H9 (cell line): ENCODE data around the gene NT5C3B. TPM values are rescaled to one million over a fixed set of nuclear protein-coding genes. Genes with fewer than 3 reads are reported as not detected.

Experiments
- DNase-seq: peaks from one replicate; pipeline ENCODE4 v3.0.0-alpha.2; 2017
- H2AFZ ChIP-seq: one replicate; pipeline ENCODE4 v1.6.1; 2013; ENCODE audit warnings: mild to moderate bottlenecking, low read length, control low read depth, moderate library complexity
- H2AK5ac ChIP-seq: 2 replicates; pipeline ENCODE4 v1.6.1; 2013; ENCODE audit warnings: low read length, control low read depth, mixed read lengths; ENCODE audit not compliant: insufficient read length
- H2BK120ac ChIP-seq: one replicate; pipeline ENCODE4 v1.6.1; 2013; ENCODE audit warnings: low read depth, mild to moderate bottlenecking, low read length, control low read depth, inconsistent platforms; ENCODE audit not compliant: poor library complexity, severe bottlenecking
- H2BK12ac ChIP-seq: 2 replicates; pipeline ENCODE4 v1.6.1; 2013; ENCODE audit warnings: low read length, control low read depth, mixed read lengths, low read depth; ENCODE audit not compliant: insufficient read length
- H2BK15ac ChIP-seq: 2 replicates; pipeline ENCODE4 v1.6.1; 2013; ENCODE audit warnings: low read depth, low read length, control low read depth
- H2BK20ac ChIP-seq: one replicate; pipeline ENCODE4 v1.6.1; 2013; ENCODE audit warnings: low read depth, mild to moderate bottlenecking, low read length, control low read depth, inconsistent platforms; ENCODE audit not compliant: poor library complexity, severe bottlenecking
- H2BK5ac ChIP-seq: 2 replicates; pipeline ENCODE4 v1.6.1; 2013; ENCODE audit warnings: low read length, control low read depth, mixed read lengths; ENCODE audit not compliant: insufficient read length
- H3K14ac ChIP-seq: 2 replicates; pipeline ENCODE4 v1.6.1; 2013; ENCODE audit warnings: low read length, control low read depth; ENCODE audit not compliant: insufficient read depth
- H3K18ac ChIP-seq: 2 replicates; pipeline ENCODE4 v1.6.1; 2013; ENCODE audit warnings: low read depth, mild to moderate bottlenecking, mixed read lengths, low read length, control low read depth; ENCODE audit not compliant: insufficient read length
- H3K23ac ChIP-seq: 2 replicates; pipeline ENCODE4 v1.6.1; 2013; ENCODE audit warnings: low read length, control low read depth, mixed read lengths, low read depth; ENCODE audit not compliant: insufficient read length
- H3K23me2 ChIP-seq: 2 replicates; pipeline ENCODE4 v1.6.1; 2013; ENCODE audit warnings: low read depth, mild to moderate bottlenecking, mixed read lengths, low read length, control low read depth; ENCODE audit not compliant: insufficient read length, poor library complexity, severe bottlenecking
- H3K27ac ChIP-seq: 2 replicates; pipeline ENCODE4 v1.5.1; 2013; ENCODE audit warnings: low read length, control low read depth, mixed read lengths, low read depth; ENCODE audit not compliant: insufficient read length
- H3K27me3 ChIP-seq: 2 replicates; pipeline ENCODE4 v1.6.1; 2013; ENCODE audit warnings: low read length, control low read depth, inconsistent platforms; ENCODE audit not compliant: insufficient read depth
- H3K4ac ChIP-seq: 2 replicates; pipeline ENCODE4 v1.6.1; 2013; ENCODE audit warnings: low read depth, mild to moderate bottlenecking, control low read depth, inconsistent platforms, low read length, moderate library complexity
- H3K4me1 ChIP-seq: 2 replicates; pipeline ENCODE4 v1.6.1; 2013; ENCODE audit warnings: low read length, control low read depth, inconsistent platforms; ENCODE audit not compliant: insufficient read depth
- H3K4me2 ChIP-seq: 2 replicates; pipeline ENCODE4 v1.6.1; 2013; ENCODE audit warnings: low read length, control low read depth, mixed read lengths; ENCODE audit not compliant: insufficient read length, insufficient read depth
- H3K56ac ChIP-seq: 2 replicates; pipeline ENCODE4 v1.6.1; 2013; ENCODE audit warnings: low read depth, mild to moderate bottlenecking, mixed read lengths, low read length, control low read depth; ENCODE audit not compliant: insufficient read length
- H3K79me1 ChIP-seq: 2 replicates; pipeline ENCODE4 v1.6.1; 2013; ENCODE audit warnings: low read depth, mild to moderate bottlenecking, moderate library complexity, low read length, control low read depth, inconsistent platforms; ENCODE audit not compliant: insufficient read depth, poor library complexity, severe bottlenecking
- H3K79me2 ChIP-seq: 2 replicates; pipeline ENCODE4 v1.6.1; 2013; ENCODE audit warnings: low read length, control low read depth, inconsistent platforms; ENCODE audit not compliant: insufficient read depth
- H3K9ac ChIP-seq: 2 replicates; pipeline ENCODE4 v1.6.1; 2013; ENCODE audit warnings: low read length, control low read depth, mixed read lengths; ENCODE audit not compliant: insufficient read length; ENCODE audit errors: extremely low read depth
- H3K9me3 ChIP-seq: one replicate; pipeline ENCODE4 v1.6.1; 2013; ENCODE audit warnings: low read depth, low read length, inconsistent platforms; ENCODE audit not compliant: control insufficient read depth
- H3T11ph ChIP-seq: one replicate; pipeline ENCODE4 v1.6.1; 2013; ENCODE audit warnings: mild to moderate bottlenecking, low read length, control low read depth, inconsistent platforms
- H4K20me1 ChIP-seq: one replicate; pipeline ENCODE4 v1.6.1; 2013; ENCODE audit not compliant: control insufficient read depth, insufficient read length, insufficient read depth
- H4K5ac ChIP-seq: 2 replicates; pipeline ENCODE4 v1.6.1; 2013; ENCODE audit warnings: low read depth, mild to moderate bottlenecking, mixed read lengths, low read length, control low read depth; ENCODE audit not compliant: insufficient read length
- H4K8ac ChIP-seq: replicated peaks from 2 replicates; pipeline ENCODE4 v1.6.1; 2013; ENCODE audit warnings: low read length, control low read depth, mixed read lengths, low read depth; ENCODE audit not compliant: insufficient read length
- H4K91ac ChIP-seq: 2 replicates; pipeline ENCODE4 v1.6.1; 2013; ENCODE audit warnings: low read depth, mild to moderate bottlenecking, moderate library complexity, mixed read lengths, low read length, control low read depth; ENCODE audit not compliant: insufficient read length
- H3K27ac Mint-ChIP-seq, 3 experiments: 2 replicates in 2 of 3; 3 replicates in 1 of 3; pipeline ENCODE4 v1.8.0; 2020 to 2021; ENCODE audit warnings: mixed read lengths in 3 of 3, mild to moderate bottlenecking in 1 of 3, moderate library complexity in 1 of 3
- H3K27me3 Mint-ChIP-seq: 2 replicates; pipeline ENCODE4 v1.8.0; 2021; ENCODE audit warnings: low read depth, mild to moderate bottlenecking, moderate library complexity, mixed read lengths
- H3K36me3 Mint-ChIP-seq, 3 experiments: 2 replicates in 2 of 3; 3 replicates in 1 of 3; pipeline ENCODE4 v1.8.0; 2020 to 2021; ENCODE audit warnings: low read depth in 3 of 3, mixed read lengths in 3 of 3; ENCODE audit not compliant: insufficient read depth in 1 of 3
- H3K4me1 Mint-ChIP-seq, 2 experiments: 2 replicates each; pipeline ENCODE4 v1.8.0; 2020; ENCODE audit warnings: mixed read lengths in 2 of 2
- H3K4me3 Mint-ChIP-seq, 2 experiments: 2 replicates in 1 of 2; 3 replicates in 1 of 2; pipeline ENCODE4 v1.8.0; 2020 to 2021; ENCODE audit warnings: mild to moderate bottlenecking in 2 of 2, mixed read lengths in 2 of 2, moderate library complexity in 1 of 2
- H3K9me3 Mint-ChIP-seq, 2 experiments: 2 replicates in 1 of 2; 3 replicates in 1 of 2; pipeline ENCODE4 v1.8.0; 2020; ENCODE audit warnings: mild to moderate bottlenecking in 2 of 2, mixed read lengths in 2 of 2, moderate library complexity in 1 of 2
- WGBS: extraction: QIAGEN DNeasy Blood & Tissue Kit; methylation state at CpG from one replicate; pipeline ENCODE4 v1.1.7; 2013; ENCODE audit warnings: missing lambda C conversion rate, low lambda C conversion rate, mixed read lengths; ENCODE audit not compliant: insufficient read length; ENCODE audit errors: extremely low coverage; 5-methylcytosine and 5-hydroxymethylcytosine counted together
- total RNA-seq: library from RNA; stranded (reverse); gene quantifications from 2 replicates; pipeline ENCODE4 v1.2.1, GENCODE V29; 2021
- TF ChIP-seq, protein P1 (sequence below): fragments of 200-600 bp; sonication (generic); conservative IDR thresholded peaks from 3 replicates; pipeline ENCODE4 v1.8.0; 2021; ENCODE audit warnings: antibody characterized with exemption, mild to moderate bottlenecking

Gene NT5C3B
- total RNA-seq, 1 experiment from 2014 or later: 76.1 TPM

DNA sequence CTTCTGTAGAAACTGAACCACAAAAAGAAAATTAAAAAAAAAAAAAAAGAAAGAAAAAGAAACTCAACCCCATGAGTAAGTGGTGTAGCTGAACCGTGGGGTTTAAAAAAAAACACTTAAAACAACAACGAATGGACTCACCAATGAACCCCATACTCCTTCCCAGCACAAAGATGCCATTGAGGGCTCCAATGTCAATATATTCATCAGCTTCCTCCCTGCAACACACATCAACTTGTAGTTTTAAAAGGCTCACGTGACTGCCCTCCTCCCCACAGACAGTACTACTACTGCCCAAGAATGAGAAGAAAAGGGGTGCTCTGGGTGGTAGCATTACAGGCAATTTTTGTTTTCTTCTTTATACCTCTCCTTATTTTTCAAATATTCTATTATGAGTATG is 32.5 kb upstream of the NT5C3B start:
- Histone ChIP-seq H2BK120ac (no peak overlapping the region), H3K14ac (no peak overlapping the region), H4K20me1 (no peaks in the 10 kb centered on the region), H2BK15ac (no peak overlapping the region), H3K18ac (no peak overlapping the region), H3K4me2 (no peak overlapping the region), H2BK12ac (no peak overlapping the region), H4K91ac (no peak overlapping the region), H2BK5ac (no peak overlapping the region), H2AFZ (no peak overlapping the region), H3K79me1 (no peaks in the 10 kb centered on the region), H3K4ac (no peak overlapping the region), H3K27me3 (no peaks in the 10 kb centered on the region), H2AK5ac (no peak overlapping the region), H3K56ac (no peak overlapping the region), H3K79me2 (peaks cover 5% of the 10 kb centered on the region; the same call in 1 of the 2 replicates), H3T11ph (no peak overlapping the region), H3K27ac (no peak overlapping the region), H2BK20ac (no peak overlapping the region), H3K23me2 (peaks cover 17% of the 10 kb centered on the region), H4K8ac (no peak overlapping the region), H3K9me3 (no peaks in the 10 kb centered on the region), H4K5ac (no peak overlapping the region), H3K9ac (no peak overlapping the region), H3K4me1 (0 out of 2 replicates have a peak, but pooled peaks cover 2% of the 10 kb centered on the region), H3K23ac (no peak overlapping the region)
- WGBS: no CpG with 5 or more reads among the region's 3 CpGs
- H3K4me1 Mint-ChIP-seq: peaks cover 0 to 3% of the 10 kb centered on the region in 2 experiments; a peak in 2 of 4 replicates
- H3K4me3 Mint-ChIP-seq: no peak overlapping the region
- no peaks in the 10 kb centered on the region for H3K9me3 Mint-ChIP-seq
- DNase-seq: no peak
- H3K27ac Mint-ChIP-seq: no peak overlapping the region
- peaks cover 52 to 72% (median 68%) of the 10 kb centered on the region in 3 experiments; a peak in 6 of 7 replicates for H3K36me3 Mint-ChIP-seq
- no peaks in the 10 kb centered on the region for H3K27me3 Mint-ChIP-seq
- TF ChIP-seq, protein P1, sequence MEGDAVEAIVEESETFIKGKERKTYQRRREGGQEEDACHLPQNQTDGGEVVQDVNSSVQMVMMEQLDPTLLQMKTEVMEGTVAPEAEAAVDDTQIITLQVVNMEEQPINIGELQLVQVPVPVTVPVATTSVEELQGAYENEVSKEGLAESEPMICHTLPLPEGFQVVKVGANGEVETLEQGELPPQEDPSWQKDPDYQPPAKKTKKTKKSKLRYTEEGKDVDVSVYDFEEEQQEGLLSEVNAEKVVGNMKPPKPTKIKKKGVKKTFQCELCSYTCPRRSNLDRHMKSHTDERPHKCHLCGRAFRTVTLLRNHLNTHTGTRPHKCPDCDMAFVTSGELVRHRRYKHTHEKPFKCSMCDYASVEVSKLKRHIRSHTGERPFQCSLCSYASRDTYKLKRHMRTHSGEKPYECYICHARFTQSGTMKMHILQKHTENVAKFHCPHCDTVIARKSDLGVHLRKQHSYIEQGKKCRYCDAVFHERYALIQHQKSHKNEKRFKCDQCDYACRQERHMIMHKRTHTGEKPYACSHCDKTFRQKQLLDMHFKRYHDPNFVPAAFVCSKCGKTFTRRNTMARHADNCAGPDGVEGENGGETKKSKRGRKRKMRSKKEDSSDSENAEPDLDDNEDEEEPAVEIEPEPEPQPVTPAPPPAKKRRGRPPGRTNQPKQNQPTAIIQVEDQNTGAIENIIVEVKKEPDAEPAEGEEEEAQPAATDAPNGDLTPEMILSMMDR: no peak
